ENCODE measurements around the gene STON1. TPM values are rescaled to one million over a fixed set of nuclear protein-coding genes. Genes with fewer than 3 reads are reported as not detected.

STON1 gene
- total and polyA plus RNA-seq, 2 of the 8 experiments (the other 6 are each of a cell fraction or from before 2014, with no cell fraction given): 5.0 to 10.1 TPM

GRCh38 chr2:48508461-48509124 is 21.4 kb upstream of the STON1 start (continued):
- TF ChIP-seq SP4 (IDR thresholded peaks at IDR 0.05; ENCODE audit: low read length) (no peak), RFX5 (IDR thresholded peaks at IDR 0.05; ENCODE audit: borderline replicate concordance, low read depth, low read length) (no peak), BRCA1 (IDR thresholded peaks at IDR 0.05; ENCODE audit: low read depth, low read length) (no peak), KDM5A (IDR thresholded peaks at IDR 0.05; ENCODE audit: low read length) (no peak), GTF2F1 (IDR thresholded peaks at IDR 0.05; ENCODE audit: borderline replicate concordance, low read depth, low read length) (no peak), FOSL1 (IDR thresholded peaks at IDR 0.05; ENCODE audit: insufficient read depth, low read depth, low read length) (no peak), ASH2L (IDR thresholded peaks at IDR 0.05; ENCODE audit: low read length) (peak; percentile 59), NRF1 (IDR thresholded peaks at IDR 0.05; ENCODE audit: low read depth, low read length) (no peak), EP300 (IDR thresholded peaks at IDR 0.05; ENCODE audit: borderline replicate concordance in 1 of 2, low read depth in 2 of 2, low read length in 2 of 2) (no peak), CHD1 (IDR thresholded peaks at IDR 0.05; ENCODE audit: low read depth, low read length) (no peak), RNF2 (IDR thresholded peaks at IDR 0.05; ENCODE audit: borderline replicate concordance, low read depth, low read length, missing control alignments, poor library complexity, severe bottlenecking) (no peak), SRF (IDR thresholded peaks at IDR 0.05; ENCODE audit: low read depth, low read length) (no peak), SIN3A (conservative IDR thresholded peaks at IDR 0.05 in 1 of 2, IDR thresholded peaks at IDR 0.05 in 1 of 2; ENCODE audit: low read depth in 1 of 2, low read length in 2 of 2) (0 out of 4 replicates have a peak, but pooled peaks of 1 of the 2 experiments have one; percentile 49), MAFK (IDR thresholded peaks at IDR 0.05; ENCODE audit: low read depth, low read length) (peak; percentile 87; the same call in 1 of the 2 replicates), BCL11A (IDR thresholded peaks at IDR 0.05; ENCODE audit: low read depth in 2 of 2, low read length in 2 of 2) (no peak), CREB1 (IDR thresholded peaks at IDR 0.05) (no peak), ATF3 (IDR thresholded peaks at IDR 0.05; ENCODE audit: insufficient read depth, low read depth, low read length) (no peak), PHF8 (conservative IDR thresholded peaks at IDR 0.05; ENCODE audit: low read depth, low read length) (no peak), JUND (IDR thresholded peaks at IDR 0.05; ENCODE audit: low read length) (peak; percentile 73; the same call in 1 of the 2 replicates), CTBP2 (IDR thresholded peaks at IDR 0.05; ENCODE audit: borderline replicate concordance, insufficient read depth, insufficient read length, low read length) (no peak), SIRT6 (IDR thresholded peaks at IDR 0.05; ENCODE audit: low read length) (no peak), RAD21 (IDR thresholded peaks at IDR 0.05 in 1 of 2, conservative IDR thresholded peaks at IDR 0.05 in 1 of 2; ENCODE audit: low read depth in 2 of 2, low read length in 2 of 2) (no peak), HDAC2 (IDR thresholded peaks at IDR 0.05; ENCODE audit: borderline replicate concordance in 1 of 2, low read depth in 2 of 2, low read length in 2 of 2) (no peak)
